ENCODE data around the gene PLCL1.

DNA sequence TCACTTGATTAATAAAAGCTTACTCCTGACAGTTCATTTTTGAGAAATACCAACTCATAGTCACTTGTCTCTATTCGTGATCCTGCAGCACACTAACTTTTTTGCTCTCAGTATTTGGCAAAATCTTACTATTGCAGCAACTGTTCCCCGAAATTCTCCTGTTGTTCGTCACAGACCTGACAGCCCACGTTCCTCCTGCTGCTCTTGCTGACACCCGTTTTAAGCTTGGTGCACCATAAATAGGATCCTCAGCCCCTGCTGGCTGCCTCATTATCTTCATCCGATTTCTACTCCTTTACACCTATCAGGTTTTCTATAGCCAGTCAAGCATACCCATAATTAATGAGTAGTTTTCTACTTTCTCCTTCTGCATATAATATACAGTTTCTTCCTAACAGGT lies 368.8 kb downstream of the PLCL1 start:
- TF ChIP-seq, protein P1, sequence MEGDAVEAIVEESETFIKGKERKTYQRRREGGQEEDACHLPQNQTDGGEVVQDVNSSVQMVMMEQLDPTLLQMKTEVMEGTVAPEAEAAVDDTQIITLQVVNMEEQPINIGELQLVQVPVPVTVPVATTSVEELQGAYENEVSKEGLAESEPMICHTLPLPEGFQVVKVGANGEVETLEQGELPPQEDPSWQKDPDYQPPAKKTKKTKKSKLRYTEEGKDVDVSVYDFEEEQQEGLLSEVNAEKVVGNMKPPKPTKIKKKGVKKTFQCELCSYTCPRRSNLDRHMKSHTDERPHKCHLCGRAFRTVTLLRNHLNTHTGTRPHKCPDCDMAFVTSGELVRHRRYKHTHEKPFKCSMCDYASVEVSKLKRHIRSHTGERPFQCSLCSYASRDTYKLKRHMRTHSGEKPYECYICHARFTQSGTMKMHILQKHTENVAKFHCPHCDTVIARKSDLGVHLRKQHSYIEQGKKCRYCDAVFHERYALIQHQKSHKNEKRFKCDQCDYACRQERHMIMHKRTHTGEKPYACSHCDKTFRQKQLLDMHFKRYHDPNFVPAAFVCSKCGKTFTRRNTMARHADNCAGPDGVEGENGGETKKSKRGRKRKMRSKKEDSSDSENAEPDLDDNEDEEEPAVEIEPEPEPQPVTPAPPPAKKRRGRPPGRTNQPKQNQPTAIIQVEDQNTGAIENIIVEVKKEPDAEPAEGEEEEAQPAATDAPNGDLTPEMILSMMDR (IDR thresholded peaks at IDR 0.05; ENCODE audit: insufficient read depth, low read length) = no peak
- no peak for TF ChIP-seq POLR2AphosphoS5 (IDR thresholded peaks at IDR 0.05; ENCODE audit: low read depth)
- TF ChIP-seq GABPA (IDR thresholded peaks at IDR 0.05; ENCODE audit: low read depth) = no peak
- TF ChIP-seq, protein P2, sequence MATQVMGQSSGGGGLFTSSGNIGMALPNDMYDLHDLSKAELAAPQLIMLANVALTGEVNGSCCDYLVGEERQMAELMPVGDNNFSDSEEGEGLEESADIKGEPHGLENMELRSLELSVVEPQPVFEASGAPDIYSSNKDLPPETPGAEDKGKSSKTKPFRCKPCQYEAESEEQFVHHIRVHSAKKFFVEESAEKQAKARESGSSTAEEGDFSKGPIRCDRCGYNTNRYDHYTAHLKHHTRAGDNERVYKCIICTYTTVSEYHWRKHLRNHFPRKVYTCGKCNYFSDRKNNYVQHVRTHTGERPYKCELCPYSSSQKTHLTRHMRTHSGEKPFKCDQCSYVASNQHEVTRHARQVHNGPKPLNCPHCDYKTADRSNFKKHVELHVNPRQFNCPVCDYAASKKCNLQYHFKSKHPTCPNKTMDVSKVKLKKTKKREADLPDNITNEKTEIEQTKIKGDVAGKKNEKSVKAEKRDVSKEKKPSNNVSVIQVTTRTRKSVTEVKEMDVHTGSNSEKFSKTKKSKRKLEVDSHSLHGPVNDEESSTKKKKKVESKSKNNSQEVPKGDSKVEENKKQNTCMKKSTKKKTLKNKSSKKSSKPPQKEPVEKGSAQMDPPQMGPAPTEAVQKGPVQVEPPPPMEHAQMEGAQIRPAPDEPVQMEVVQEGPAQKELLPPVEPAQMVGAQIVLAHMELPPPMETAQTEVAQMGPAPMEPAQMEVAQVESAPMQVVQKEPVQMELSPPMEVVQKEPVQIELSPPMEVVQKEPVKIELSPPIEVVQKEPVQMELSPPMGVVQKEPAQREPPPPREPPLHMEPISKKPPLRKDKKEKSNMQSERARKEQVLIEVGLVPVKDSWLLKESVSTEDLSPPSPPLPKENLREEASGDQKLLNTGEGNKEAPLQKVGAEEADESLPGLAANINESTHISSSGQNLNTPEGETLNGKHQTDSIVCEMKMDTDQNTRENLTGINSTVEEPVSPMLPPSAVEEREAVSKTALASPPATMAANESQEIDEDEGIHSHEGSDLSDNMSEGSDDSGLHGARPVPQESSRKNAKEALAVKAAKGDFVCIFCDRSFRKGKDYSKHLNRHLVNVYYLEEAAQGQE (IDR thresholded peaks at IDR 0.05; ENCODE audit: insufficient replicate concordance, low read depth) = no peak

Data from HL-60 (cell line).